HepG2 (cell line): ENCODE data around the gene SMIM45.

Experiments used
- CBX5 ChIP-seq: sonication (generic); formaldehyde crosslinking; IDR thresholded peaks from 2 replicates; pipeline ENCODE4 v1.4.0; 2020; ENCODE audit warnings: missing genetic modification reagents, borderline replicate concordance
- CEBPB ChIP-seq: IDR thresholded peaks from 2 replicates; pipeline ENCODE4 v1.6.1; 2011; ENCODE audit warnings: low read depth, low read length, improper control_type of control experiment, borderline replicate concordance
- CTCF ChIP-seq: sonication (generic); formaldehyde crosslinking; IDR thresholded peaks from 2 replicates; pipeline ENCODE4 v1.5.0; 2020; ENCODE audit warnings: mild to moderate bottlenecking, missing genetic modification reagents, moderate library complexity
- EZH2 ChIP-seq: conservative IDR thresholded peaks from 2 replicates; pipeline ENCODE4 v1.6.1; 2012; ENCODE audit warnings: mild to moderate bottlenecking, low read depth, low read length, moderate library complexity
- KAT2B ChIP-seq: fragments of 150-350 bp; IDR thresholded peaks from 2 replicates; pipeline ENCODE4 v1.6.1; 2014; ENCODE audit warnings: low read depth, low read length, borderline replicate concordance
- PCBP2 ChIP-seq: fragments of 200-400 bp; formaldehyde crosslinking; optimal IDR thresholded peaks from 2 replicates; pipeline ENCODE3; 2018; ENCODE audit warnings: low read length, low read depth; ENCODE audit not compliant: poor library complexity, severe bottlenecking
- RAD21 ChIP-seq: fragments of 450-650 bp; formaldehyde crosslinking; IDR thresholded peaks from 2 replicates; pipeline ENCODE4 v1.5.0; 2020; ENCODE audit warnings: mild to moderate bottlenecking
- TCF7 ChIP-seq: sonication (generic); IDR thresholded peaks from 2 replicates; pipeline ENCODE4 v1.6.1; 2016; ENCODE audit warnings: antibody characterized with exemption, low read depth
- ZBTB8A ChIP-seq: sonication (generic); formaldehyde crosslinking; IDR thresholded peaks from 2 replicates; pipeline ENCODE4 v1.4.0; 2020; ENCODE audit warnings: mild to moderate bottlenecking, low read depth, missing genetic modification reagents, borderline replicate concordance
- ZNF609 ChIP-seq: sonication (generic); formaldehyde crosslinking; IDR thresholded peaks from 2 replicates; pipeline ENCODE4 v1.4.0; 2020; ENCODE audit warnings: mild to moderate bottlenecking, missing genetic modification reagents, borderline replicate concordance
- ZNF747 ChIP-seq: sonication (generic); formaldehyde crosslinking; IDR thresholded peaks from 2 replicates; pipeline ENCODE4 v1.8.1; 2023; ENCODE audit warnings: missing genetic modification reagents, mild to moderate bottlenecking, borderline replicate concordance
- TF ChIP-seq, protein P1 (sequence below): sonication (generic); formaldehyde crosslinking; IDR thresholded peaks from 2 replicates; pipeline ENCODE4 v1.4.0; 2020; ENCODE audit warnings: missing genetic modification reagents

GRCh38 chr22:41982865-41983264 lies 30.9 kb downstream of the SMIM45 start:
- no peak for TF ChIP-seq CTCF (CRISPR knock-in tag)
- TF ChIP-seq KAT2B: no peak
- no peak for TF ChIP-seq PCBP2
- TF ChIP-seq CBX5: no peak
- no peak for TF ChIP-seq EZH2
- TF ChIP-seq ZBTB8A (CRISPR knock-in tag): no peak
- TF ChIP-seq RAD21 (CRISPR knock-in tag): no peak
- no peak for TF ChIP-seq ZNF747
- TF ChIP-seq CEBPB: no peak
- TF ChIP-seq, protein P1, sequence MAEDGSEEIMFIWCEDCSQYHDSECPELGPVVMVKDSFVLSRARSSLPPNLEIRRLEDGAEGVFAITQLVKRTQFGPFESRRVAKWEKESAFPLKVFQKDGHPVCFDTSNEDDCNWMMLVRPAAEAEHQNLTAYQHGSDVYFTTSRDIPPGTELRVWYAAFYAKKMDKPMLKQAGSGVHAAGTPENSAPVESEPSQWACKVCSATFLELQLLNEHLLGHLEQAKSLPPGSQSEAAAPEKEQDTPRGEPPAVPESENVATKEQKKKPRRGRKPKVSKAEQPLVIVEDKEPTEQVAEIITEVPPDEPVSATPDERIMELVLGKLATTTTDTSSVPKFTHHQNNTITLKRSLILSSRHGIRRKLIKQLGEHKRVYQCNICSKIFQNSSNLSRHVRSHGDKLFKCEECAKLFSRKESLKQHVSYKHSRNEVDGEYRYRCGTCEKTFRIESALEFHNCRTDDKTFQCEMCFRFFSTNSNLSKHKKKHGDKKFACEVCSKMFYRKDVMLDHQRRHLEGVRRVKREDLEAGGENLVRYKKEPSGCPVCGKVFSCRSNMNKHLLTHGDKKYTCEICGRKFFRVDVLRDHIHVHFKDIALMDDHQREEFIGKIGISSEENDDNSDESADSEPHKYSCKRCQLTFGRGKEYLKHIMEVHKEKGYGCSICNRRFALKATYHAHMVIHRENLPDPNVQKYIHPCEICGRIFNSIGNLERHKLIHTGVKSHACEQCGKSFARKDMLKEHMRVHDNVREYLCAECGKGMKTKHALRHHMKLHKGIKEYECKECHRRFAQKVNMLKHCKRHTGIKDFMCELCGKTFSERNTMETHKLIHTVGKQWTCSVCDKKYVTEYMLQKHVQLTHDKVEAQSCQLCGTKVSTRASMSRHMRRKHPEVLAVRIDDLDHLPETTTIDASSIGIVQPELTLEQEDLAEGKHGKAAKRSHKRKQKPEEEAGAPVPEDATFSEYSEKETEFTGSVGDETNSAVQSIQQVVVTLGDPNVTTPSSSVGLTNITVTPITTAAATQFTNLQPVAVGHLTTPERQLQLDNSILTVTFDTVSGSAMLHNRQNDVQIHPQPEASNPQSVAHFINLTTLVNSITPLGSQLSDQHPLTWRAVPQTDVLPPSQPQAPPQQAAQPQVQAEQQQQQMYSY (CRISPR knock-in tag): no peak
- no peak for TF ChIP-seq ZNF609 (CRISPR knock-in tag)
- no peak for TF ChIP-seq TCF7
